H1 (cell line): Measurements from ENCODE around the gene C5orf15. TPM values are rescaled to one million over a fixed set of nuclear protein-coding genes. Genes with fewer than 3 reads are reported as not detected.

Experiments
- BACH1 ChIP-seq: IDR thresholded peaks from 2 replicates; pipeline ENCODE4 v1.6.1; 2012; ENCODE audit warnings: low read length, improper control_type of control experiment
- CHD2 ChIP-seq: IDR thresholded peaks from 2 replicates; pipeline ENCODE4 v1.6.1; 2012; ENCODE audit warnings: low read length, improper control_type of control experiment
- CHD7 ChIP-seq: fragments of 300-600 bp; sonication (generic); IDR thresholded peaks from 2 replicates; pipeline ENCODE4 v1.7.1; 2012; ENCODE audit warnings: low read length, moderate library complexity, mild to moderate bottlenecking, inconsistent platforms; ENCODE audit not compliant: insufficient replicate concordance
- EZH2 ChIP-seq: fragments of 200-600 bp; sonication (generic); IDR thresholded peaks from 2 replicates; pipeline ENCODE4 v1.7.1; 2012; ENCODE audit warnings: low read depth, mild to moderate bottlenecking, moderate library complexity, low read length, inconsistent platforms; ENCODE audit not compliant: severe bottlenecking
- JUND ChIP-seq: IDR thresholded peaks from 2 replicates; pipeline ENCODE4 v1.6.1; 2011; ENCODE audit warnings: mild to moderate bottlenecking, improper control_type of control experiment, low read length
- KDM1A ChIP-seq: fragments of 200-600, 300-600 bp; sonication (generic); IDR thresholded peaks from 2 replicates; pipeline ENCODE4 v1.7.1; 2016; ENCODE audit warnings: mild to moderate bottlenecking, low read length, borderline replicate concordance
- NANOG ChIP-seq: IDR thresholded peaks from 2 replicates; pipeline ENCODE4 v1.6.1; 2011; ENCODE audit warnings: low read length, low read depth, mild to moderate bottlenecking, inconsistent platforms; ENCODE audit not compliant: insufficient read depth, poor library complexity, severe bottlenecking
- SP4 ChIP-seq: IDR thresholded peaks from 2 replicates; pipeline ENCODE4 v1.6.1; 2012; ENCODE audit warnings: low read length, inconsistent platforms
- SRF ChIP-seq: IDR thresholded peaks from 2 replicates; pipeline ENCODE4 v1.6.1; 2011; ENCODE audit warnings: mild to moderate bottlenecking, low read depth, low read length, moderate library complexity
- TEAD4 ChIP-seq: IDR thresholded peaks from 2 replicates; pipeline ENCODE4 v1.6.1; 2012; ENCODE audit warnings: low read depth, low read length, inconsistent platforms, mixed read lengths
- ZNF274 ChIP-seq: IDR thresholded peaks from 2 replicates; pipeline ENCODE4 v1.7.0; 2012; ENCODE audit warnings: low read length, borderline replicate concordance; ENCODE audit errors: extremely low read depth
- polyA plus RNA-seq, 7 experiments: library from polyadenylated mRNA; depleted of rRNA in 3 of 7; stranded (reverse) in 5 of 7; unstranded in 2 of 7; fragments of >200 nt in 5 of 7; fragments of 200-250 nt in 2 of 7; gene quantifications; 1 replicate in 5 of 7; 2 replicates in 1 of 7; 4 replicates in 1 of 7; pipeline versions ENCODE4 v1.2.1 to v1.2.3, GENCODE V29; 2011 to 2013; ENCODE audit warnings: missing spikeins in 2 of 7, mixed read lengths in 2 of 7
- total RNA-seq: library from RNA; stranded (reverse); fragmentation: NEBNext Ultra II Directional; extraction: Animal tissue kit (Norgen Biotek cat#: 25700); gene quantifications from 2 replicates; pipeline ENCODE4 v1.2.1, GENCODE V29; 2021

Gene C5orf15
- total and polyA plus RNA-seq, 2 of the 8 experiments (the other 6 are each of a cell fraction or from before 2014, with no cell fraction given) = 31.7 to 39.3 TPM

DNA sequence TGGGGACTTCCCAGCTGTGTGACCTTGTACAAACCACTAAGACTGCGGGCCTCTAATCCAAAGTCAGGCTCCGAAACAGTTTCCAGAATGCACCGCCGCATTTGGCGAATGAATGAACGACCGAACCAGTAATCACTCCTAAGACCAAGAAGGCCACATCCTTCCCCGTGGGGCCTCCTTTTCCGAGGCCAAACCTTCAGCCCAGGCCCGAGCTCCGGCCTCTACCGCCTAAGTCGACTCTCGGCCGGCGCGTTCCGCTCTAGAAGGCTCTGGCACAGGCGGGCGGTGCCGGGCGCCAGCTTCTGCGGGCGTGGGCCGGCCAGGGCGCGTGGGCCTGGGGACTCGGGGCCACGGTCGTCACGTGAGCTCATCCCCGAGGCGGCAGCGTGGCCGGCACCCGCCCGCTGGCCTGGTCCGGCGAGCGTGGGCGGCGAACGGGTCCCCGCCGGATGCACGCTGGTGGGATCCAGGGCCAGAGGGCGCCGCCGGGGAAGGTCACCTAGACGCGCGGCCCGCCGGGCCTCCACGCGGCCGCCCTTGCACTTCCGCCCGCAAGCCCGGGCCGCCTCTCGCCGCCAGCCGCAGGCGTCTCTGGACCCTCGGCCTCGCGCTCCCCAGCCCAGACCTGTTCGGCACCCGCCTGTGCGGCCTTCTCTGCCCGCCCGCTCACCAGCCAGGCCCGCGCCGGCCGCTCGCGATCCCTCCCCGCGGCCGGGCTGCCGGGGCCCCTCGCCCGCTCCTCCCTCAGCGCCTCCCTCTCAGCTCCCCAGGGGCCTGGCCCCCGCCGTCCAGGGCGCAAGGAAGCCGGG lies 35.6 kb upstream of the C5orf15 start (continued):
- TF ChIP-seq KDM1A (no peak), ZNF274 (no peak), NANOG (no peak), SRF (no peak), TEAD4 (no peak), CHD2 (no peak), EZH2 (peak; percentile 3), CHD7 (no peak), JUND (no peak), SP4 (no peak), BACH1 (no peak)
